RPMI7951 (cell line): ENCODE results near the gene LRRC75B. TPM values are rescaled to one million over a fixed set of nuclear protein-coding genes. Genes with fewer than 3 reads are reported as not detected.

Experiments
- DNase-seq: peaks from one replicate; pipeline ENCODE4 v3.0.0-alpha.2; 2012; ENCODE audit warnings: low read depth
- total RNA-seq: library from RNA; depleted of rRNA; stranded (reverse); fragments of >200 nt; shearing (Covaris generic); gene quantifications from 2 replicates; pipeline ENCODE4 v1.2.3, GENCODE V29; 2014; rRNA removed

The LRRC75B gene
- total RNA-seq, 1 experiment from 2014 or later: 0.60 TPM

DNA sequence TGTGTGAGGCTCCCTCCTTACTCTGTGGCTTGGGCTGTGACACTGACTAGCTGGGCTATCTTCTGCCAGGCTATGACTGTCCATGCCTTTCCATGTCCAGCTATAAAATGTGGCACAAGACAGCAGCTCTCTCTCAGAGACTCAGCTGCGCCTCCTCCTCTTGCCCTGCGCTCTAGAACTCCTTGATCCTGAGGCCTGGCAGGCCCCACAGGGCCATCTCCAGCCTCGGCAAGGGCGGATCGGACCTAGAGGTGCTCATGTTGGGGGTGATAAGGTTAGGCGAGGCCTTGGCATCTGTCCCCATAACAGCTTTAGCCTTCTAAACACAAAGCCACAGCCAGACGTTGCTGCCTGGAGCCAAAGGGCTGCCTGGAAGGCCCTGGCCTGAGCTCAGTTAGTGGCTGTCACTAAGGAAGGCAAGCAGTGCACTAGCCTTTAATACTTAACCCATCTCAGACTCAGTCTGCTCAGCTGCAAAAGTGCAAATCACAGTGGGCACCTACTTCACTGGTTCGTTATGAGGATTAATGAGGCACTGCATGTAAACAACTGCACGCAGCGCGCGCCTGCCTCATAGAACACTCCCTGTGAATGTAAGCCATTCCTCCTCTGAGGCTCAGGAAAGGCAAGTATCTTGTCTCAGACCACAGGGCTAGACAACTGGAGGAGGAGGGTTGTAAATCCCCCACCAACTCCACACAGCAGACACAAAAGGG lies 39.1 kb downstream of the LRRC75B start:
- peak; percentile 5 for DNase-seq

DNA sequence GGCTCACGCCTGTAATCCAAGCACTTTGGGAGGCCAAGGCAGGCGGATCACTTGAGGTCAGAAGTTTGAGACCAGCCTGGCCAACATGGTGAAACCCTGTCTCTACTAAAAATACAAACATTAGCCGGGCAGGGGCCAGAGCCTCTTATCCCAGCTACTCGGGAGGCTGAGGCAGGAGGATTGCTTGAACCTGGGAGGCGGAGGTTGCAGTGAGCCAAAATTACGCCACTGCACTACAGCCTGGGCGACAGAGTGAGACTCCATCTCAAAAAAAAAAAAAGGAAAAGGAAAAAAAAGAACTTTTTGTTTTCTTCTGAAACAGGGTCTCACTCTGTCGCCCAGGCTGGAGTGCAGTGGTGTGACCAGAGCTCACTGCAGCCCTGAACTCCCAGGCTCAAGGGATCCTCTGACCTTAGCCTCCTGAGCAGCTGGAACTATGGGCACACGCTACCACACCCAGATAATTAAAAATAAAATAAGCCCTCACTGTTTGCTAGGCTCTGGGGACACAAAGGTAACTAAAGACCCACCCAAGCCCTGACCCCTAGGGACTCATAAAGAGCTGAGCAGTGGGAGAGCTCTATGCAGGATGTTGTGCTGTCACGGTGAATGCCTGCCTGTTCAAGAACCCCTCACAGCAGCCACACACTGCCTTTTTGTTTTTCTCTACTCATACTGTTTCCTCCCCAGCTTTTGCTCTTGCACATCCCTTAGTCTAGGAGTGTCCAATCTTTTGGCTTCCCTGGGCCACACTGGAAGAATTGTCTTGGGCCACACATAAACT lies 40.2 kb downstream of the LRRC75B start:
- DNase-seq: peak; percentile 20

DNA sequence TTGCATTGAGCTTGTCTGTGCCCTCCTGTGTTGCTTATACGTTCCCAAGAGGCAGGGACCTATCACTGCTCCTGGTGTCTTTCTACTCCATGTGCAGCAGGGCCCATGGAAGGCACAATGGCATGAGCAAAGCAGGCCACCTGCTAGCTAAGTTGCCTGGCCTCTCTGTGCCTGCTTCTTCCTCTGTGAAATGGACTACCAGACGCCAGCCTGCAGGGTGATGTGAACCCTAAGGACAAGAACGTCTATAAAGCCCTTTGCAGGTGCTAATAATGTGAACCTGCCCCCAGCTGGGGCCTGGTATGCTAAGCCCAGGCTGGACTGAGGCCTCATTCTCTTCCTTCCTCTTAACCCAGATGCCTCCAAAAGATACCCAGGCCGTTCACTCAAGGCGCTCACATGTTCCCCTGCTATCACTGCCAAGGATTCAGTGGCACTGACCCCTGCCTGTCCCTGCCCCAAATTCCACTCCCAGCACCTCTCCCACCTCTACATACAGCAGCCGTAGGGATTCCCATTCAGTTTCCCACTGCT lies 41.9 kb downstream of the LRRC75B start:
- DNase-seq: no peak

DNA sequence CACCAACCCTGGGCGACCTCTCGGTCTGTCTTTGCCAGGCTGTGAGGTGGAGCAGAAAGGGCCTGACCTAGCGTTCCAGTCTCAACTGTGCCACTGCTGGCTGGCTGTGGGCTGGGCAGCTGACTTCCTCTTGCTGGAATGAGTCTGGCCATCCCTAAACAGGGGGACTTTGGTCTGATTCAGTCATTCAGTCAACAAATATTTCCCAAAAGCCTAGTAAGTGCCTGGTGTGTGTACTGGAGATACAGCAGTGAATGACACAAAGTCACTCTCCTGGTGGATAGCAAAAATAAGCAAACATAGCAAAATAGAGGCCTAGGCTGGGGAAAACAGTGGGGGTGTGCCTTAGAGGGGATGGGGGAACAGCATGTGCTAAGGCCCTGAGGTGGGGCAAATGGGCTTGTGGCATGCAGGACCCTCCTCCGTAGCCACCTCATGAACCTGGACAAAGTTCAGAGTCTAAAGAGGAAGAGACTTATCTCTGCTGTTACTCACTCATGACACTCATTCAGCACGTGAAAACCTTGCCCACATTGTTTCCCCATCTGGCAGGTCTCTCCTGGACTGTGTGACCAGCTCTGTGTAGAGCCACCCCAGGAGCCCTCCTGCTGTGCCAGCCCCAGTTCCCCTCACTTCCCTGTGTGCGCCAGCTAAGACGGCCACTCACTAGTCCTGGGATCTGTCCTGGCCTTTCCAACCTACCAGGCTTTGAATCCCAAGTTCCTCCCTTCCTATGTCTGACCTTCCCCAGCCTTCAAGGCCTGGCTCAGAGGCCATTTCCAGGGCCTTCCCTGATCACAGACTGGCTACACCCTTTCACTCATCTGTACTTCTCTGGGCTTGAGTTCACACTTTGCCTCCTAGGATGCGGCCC lies 42.6 kb downstream of the LRRC75B start:
- DNase-seq: no peak

- DNase-seq: no peak
Observed at GRCh38 chr22:24548812-24549211, 44.1 kb downstream of the LRRC75B start.

DNA sequence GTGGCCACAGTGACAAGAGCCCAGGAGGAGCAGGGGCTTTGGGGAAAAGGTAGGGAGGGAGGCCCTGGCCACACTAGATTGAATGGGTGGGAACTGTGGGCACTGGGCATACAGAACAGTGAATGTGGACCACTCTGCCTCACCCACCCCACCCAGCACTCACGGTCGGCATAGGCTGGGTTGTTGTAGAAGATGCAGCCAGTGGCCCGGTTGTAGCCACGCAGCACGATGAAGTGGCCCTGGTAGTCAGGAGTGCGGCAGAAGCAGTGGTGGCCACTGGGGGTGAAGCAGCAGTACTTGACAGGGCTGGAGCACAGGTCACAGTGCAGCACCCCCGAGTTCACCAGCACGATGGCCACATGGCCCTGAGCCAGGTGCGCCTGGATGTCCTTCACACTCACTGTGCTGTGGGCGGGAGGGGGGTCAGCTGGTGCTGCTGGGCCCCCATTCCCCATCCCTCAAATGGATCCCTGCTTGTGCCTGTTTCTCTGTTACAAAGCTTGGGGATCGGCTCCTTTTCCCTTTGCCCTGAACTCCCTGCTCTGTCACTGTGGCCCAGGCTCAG lies 49.1 kb downstream of the LRRC75B start:
- no peak for DNase-seq

DNA sequence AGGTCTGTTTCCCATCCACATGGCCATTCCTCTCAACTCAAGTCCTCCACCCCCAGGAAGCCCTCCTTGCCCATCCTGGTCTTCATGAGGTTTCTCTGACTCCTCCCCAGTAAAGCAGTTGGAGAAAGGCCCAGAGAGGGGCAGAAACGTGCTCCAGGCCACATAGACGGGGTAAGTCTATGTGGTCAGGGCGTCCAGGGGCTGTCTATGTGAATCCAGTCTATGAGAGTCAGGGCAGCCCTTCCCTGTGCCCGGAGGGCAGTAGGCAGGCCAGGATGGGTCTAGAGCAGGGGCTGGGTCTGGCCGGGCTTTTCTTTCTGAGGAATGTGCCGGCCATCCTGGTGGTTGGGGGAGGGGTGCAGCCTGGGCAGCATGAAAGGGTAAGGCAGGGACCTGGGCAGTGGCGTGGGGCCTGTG lies 49.7 kb downstream of the LRRC75B start:
- no peak for DNase-seq

- no peak for DNase-seq
Observed at GRCh38 chr22:24542641-24543040, 50.2 kb downstream of the LRRC75B start.

- DNase-seq: no peak
Observed at GRCh38 chr22:24541681-24542515, 51.0 kb downstream of the LRRC75B start.

- no peak for DNase-seq
Observed at GRCh38 chr22:24540470-24540869, 52.4 kb downstream of the LRRC75B start.

- DNase-seq: no peak
Observed at GRCh38 chr22:24536089-24536488, 56.8 kb downstream of the LRRC75B start.

Other genes with a start within 250 kb of the LRRC75B start
- 3.7 and 4.2 TPM in 2 replicates for gene ADORA2A, start 165.5 kb downstream of the LRRC75B start, total RNA-seq
- gene UPB1, start 97.7 kb downstream of the LRRC75B start, total RNA-seq: under 0.01 TPM in 1 of 2 replicates, not detected in the other
- gene GUCD1, start 37.9 kb downstream of the LRRC75B start, total RNA-seq: 60.7 and 69.4 TPM in 2 replicates
- gene SNRPD3, start 37.1 kb downstream of the LRRC75B start, total RNA-seq: 179 and 194 TPM in 2 replicates
- under 0.01 and 0.20 TPM in 2 replicates for gene GGT1, start 10.1 kb upstream of the LRRC75B start, total RNA-seq
- gene PIWIL3, start 181.6 kb upstream of the LRRC75B start, total RNA-seq: not detected in 2 replicates
- gene SGSM1, start 213.1 kb upstream of the LRRC75B start, total RNA-seq: not detected in 2 replicates